ENCODE measurements around the gene EDAR. TPM values are rescaled to one million over a fixed set of nuclear protein-coding genes. Genes with fewer than 3 reads are reported as not detected.

EDAR gene
- total RNA-seq, 1 experiment from 2014 or later, result not detected

- DNase-seq (ENCODE audit: low read depth), result peak; percentile 78
These were observed 135.6 kb downstream of the EDAR start for GRCh38 chr2:108853421-108853820.

- DNase-seq (ENCODE audit: low read depth), result no peak
These were observed 136.6 kb downstream of the EDAR start for GRCh38 chr2:108852375-108852774.

GRCh38 chr2:108847000-108847399, 142.0 kb downstream of the EDAR start:
- DNase-seq (ENCODE audit: low read depth), result no peak

GRCh38 chr2:108845923-108846322, 143.1 kb downstream of the EDAR start:
- DNase-seq (ENCODE audit: low read depth), result no peak

Other genes with a start within 250 kb of the EDAR start
- gene CCDC138, start 202.4 kb downstream of the EDAR start, total RNA-seq (2014; rRNA removed; shearing (Covaris generic)), result 16.0 and 20.4 TPM in 2 replicates
- gene SH3RF3, start 140.0 kb upstream of the EDAR start, total RNA-seq (2014; rRNA removed; shearing (Covaris generic)), result 4.3 and 4.6 TPM in 2 replicates